Measurements from ENCODE around the gene NECAB2. TPM values are rescaled to one million over a fixed set of nuclear protein-coding genes. Genes with fewer than 3 reads are reported as not detected.

Gene NECAB2
- total and polyA plus RNA-seq, 2 donors (not counting 1 experiment from before 2014, with no cell fraction given), result 0.03 to 0.17 TPM

DNA sequence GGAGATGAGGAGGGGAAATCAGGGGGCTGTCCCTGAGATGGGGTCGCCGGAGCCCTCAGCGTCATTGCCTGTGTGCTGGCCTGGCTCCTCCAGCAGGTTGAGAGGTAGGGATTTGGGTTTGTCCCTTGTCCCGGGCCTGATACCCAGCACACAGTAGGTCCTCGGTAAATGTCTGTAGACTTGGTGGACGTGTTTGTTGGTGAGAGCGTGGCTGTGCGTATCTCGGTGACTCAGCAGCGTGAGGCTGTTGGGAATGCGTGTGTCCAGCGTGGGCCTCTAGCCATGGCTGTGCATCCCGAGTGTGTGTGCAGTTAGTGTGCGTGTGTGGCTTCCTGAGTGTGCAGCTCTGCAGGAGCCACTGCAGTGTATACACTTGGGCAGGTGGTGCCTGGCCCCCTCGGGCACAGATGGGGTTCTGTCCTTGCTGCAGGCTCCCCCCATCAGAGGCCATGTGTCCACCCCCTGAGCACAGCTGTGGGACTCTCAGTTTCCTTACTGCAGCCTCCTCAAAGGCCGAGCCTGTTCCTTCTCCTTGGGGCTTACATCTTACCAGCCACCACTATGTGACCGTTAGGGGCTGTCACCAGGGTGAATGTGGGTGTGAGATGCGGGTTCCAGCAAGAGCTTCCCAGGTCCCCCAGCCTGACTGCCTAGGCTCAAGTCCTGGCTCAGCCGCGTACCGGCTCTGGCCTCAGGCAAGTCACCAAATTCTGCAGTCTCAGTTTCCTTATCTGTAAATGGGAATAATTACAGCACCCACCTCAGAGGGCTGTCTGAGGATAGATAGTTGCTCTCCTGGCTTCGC lies 5.7 kb downstream of the NECAB2 start:
- Histone ChIP-seq H3K27ac (ENCODE audit: insufficient read depth, low read length) (no peak overlapping the region), H3K36me3 (ENCODE audit: control insufficient read depth, insufficient read depth, low read length) (no peaks in the 10 kb centered on the region), H3K4me3 (replicated peaks in 1 of 4; ENCODE audit: control extremely low read depth in 1 of 4, insufficient read depth in 1 of 4, low read depth in 3 of 4, low read length in 4 of 4) (no peak overlapping the region), H3K79me2 (ENCODE audit: control insufficient read depth, insufficient read depth, low read length) (no peaks in the 10 kb centered on the region), H3K4me2 (ENCODE audit: extremely low read depth, insufficient read depth, low read length) (no peak overlapping the region), H2AFZ (ENCODE audit: low read length) (no peak overlapping the region), H3K9me3 (ENCODE audit: control insufficient read depth, insufficient read depth, low read depth, low read length) (no peaks in the 10 kb centered on the region), H3K9ac (ENCODE audit: insufficient read depth, low read length) (no peak overlapping the region), H4K20me1 (ENCODE audit: control insufficient read depth, extremely low read depth, insufficient read depth, low read length) (no peaks in the 10 kb centered on the region), H3K4me1 (ENCODE audit: control insufficient read depth, extremely low read depth, insufficient read depth, low read length) (no peaks in the 10 kb centered on the region), H3K27me3 (ENCODE audit: control insufficient read depth, insufficient read depth, low read length) (peaks cover 9% of the 10 kb centered on the region)
- TF ChIP-seq CTCF (conservative IDR thresholded peaks at IDR 0.05 in 1 of 2, IDR thresholded peaks at IDR 0.05 in 1 of 2; ENCODE audit: low read depth in 1 of 2, low read length in 2 of 2) (no peak), EZH2 (IDR thresholded peaks at IDR 0.05; ENCODE audit: low read length, missing control alignments) (no peak)
- DNase-seq (ENCODE audit: low read depth in 2 of 2), result no peak

DNA sequence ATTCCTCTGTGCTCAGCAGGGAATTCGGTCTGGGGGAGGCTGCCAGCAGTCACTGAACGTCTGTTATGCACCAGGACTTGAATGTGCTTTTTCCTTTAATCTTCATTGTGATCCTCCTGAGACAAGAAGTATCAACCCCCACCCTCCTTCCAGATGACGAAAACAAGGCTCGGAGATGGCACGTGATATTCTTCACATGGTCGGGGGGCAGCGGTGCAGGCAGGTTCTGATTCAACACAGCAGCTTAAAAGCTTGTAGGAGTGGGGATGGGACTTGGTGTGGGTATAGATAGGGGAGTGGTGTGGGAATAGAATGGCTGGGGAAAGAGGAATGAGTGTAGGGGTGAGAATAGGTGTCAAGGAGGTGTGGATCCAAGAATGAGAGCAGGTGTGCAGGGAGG lies 6.4 kb downstream of the NECAB2 start:
- DNase-seq (ENCODE audit: low read depth in 2 of 2), result no peak
- H4K20me1 ChIP-seq (ENCODE audit: control insufficient read depth, extremely low read depth, insufficient read depth, low read length), result no peaks in the 10 kb centered on the region
- H3K79me2 ChIP-seq (ENCODE audit: control insufficient read depth, insufficient read depth, low read length), result no peaks in the 10 kb centered on the region
- no peak overlapping the region for H2AFZ ChIP-seq (ENCODE audit: low read length)
- no peaks in the 10 kb centered on the region for H3K4me1 ChIP-seq (ENCODE audit: control insufficient read depth, extremely low read depth, insufficient read depth, low read length)
- no peaks in the 10 kb centered on the region for H3K36me3 ChIP-seq (ENCODE audit: control insufficient read depth, insufficient read depth, low read length)
- no peak for TF ChIP-seq EZH2 (IDR thresholded peaks at IDR 0.05; ENCODE audit: low read length, missing control alignments)
- no peak for TF ChIP-seq CTCF (conservative IDR thresholded peaks at IDR 0.05 in 1 of 2, IDR thresholded peaks at IDR 0.05 in 1 of 2; ENCODE audit: low read depth in 1 of 2, low read length in 2 of 2)
- H3K4me2 ChIP-seq (ENCODE audit: extremely low read depth, insufficient read depth, low read length), result no peak overlapping the region
- H3K27me3 ChIP-seq (ENCODE audit: control insufficient read depth, insufficient read depth, low read length), result peaks cover 8% of the 10 kb centered on the region
- no peak overlapping the region for H3K4me3 ChIP-seq (replicated peaks in 1 of 4; ENCODE audit: control extremely low read depth in 1 of 4, insufficient read depth in 1 of 4, low read depth in 3 of 4, low read length in 4 of 4)
- no peaks in the 10 kb centered on the region for H3K9me3 ChIP-seq (ENCODE audit: control insufficient read depth, insufficient read depth, low read depth, low read length)
- H3K9ac ChIP-seq (ENCODE audit: insufficient read depth, low read length), result no peak overlapping the region
- no peak overlapping the region for H3K27ac ChIP-seq (ENCODE audit: insufficient read depth, low read length)

GRCh38 chr16:83975590-83976260 lies 7.7 kb downstream of the NECAB2 start:
- H3K79me2 ChIP-seq (ENCODE audit: control insufficient read depth, insufficient read depth, low read length), result no peaks in the 10 kb centered on the region
- H3K9me3 ChIP-seq (ENCODE audit: control insufficient read depth, insufficient read depth, low read depth, low read length), result no peaks in the 10 kb centered on the region
- no peak overlapping the region for H3K4me2 ChIP-seq (ENCODE audit: extremely low read depth, insufficient read depth, low read length)
- no peak overlapping the region for H3K27ac ChIP-seq (ENCODE audit: insufficient read depth, low read length)
- H4K20me1 ChIP-seq (ENCODE audit: control insufficient read depth, extremely low read depth, insufficient read depth, low read length), result no peaks in the 10 kb centered on the region
- H2AFZ ChIP-seq (ENCODE audit: low read length), result no peak overlapping the region
- DNase-seq (ENCODE audit: low read depth in 2 of 2), result no peak
- no peak overlapping the region for H3K4me3 ChIP-seq (replicated peaks in 1 of 4; ENCODE audit: control extremely low read depth in 1 of 4, insufficient read depth in 1 of 4, low read depth in 3 of 4, low read length in 4 of 4)
- peaks cover 8% of the 10 kb centered on the region for H3K27me3 ChIP-seq (ENCODE audit: control insufficient read depth, insufficient read depth, low read length)
- TF ChIP-seq CTCF (conservative IDR thresholded peaks at IDR 0.05 in 1 of 2, IDR thresholded peaks at IDR 0.05 in 1 of 2; ENCODE audit: low read depth in 1 of 2, low read length in 2 of 2) (no peak), EZH2 (IDR thresholded peaks at IDR 0.05; ENCODE audit: low read length, missing control alignments) (no peak)
- H3K4me1 ChIP-seq (ENCODE audit: control insufficient read depth, extremely low read depth, insufficient read depth, low read length), result no peaks in the 10 kb centered on the region
- no peaks in the 10 kb centered on the region for H3K36me3 ChIP-seq (ENCODE audit: control insufficient read depth, insufficient read depth, low read length)
- H3K9ac ChIP-seq (ENCODE audit: insufficient read depth, low read length), result no peak overlapping the region

All from fibroblast of lung (primary cell).